HEK293 (cell line): ENCODE measurements around the gene EPS8L1.

ENCODE experiments used
- CTCF ChIA-PET: fragments of 350-600 bp; formaldehyde crosslinking; extraction: SDS; loops from one replicate; lab custom pipeline; 2021; ENCODE audit warnings: antibody characterized with exemption; lab: Yijun Ruan, JAX
- POLR2A ChIA-PET: fragments of 300-600 bp; formaldehyde crosslinking; extraction: SDS; loops from one replicate; lab custom pipeline; 2020; ENCODE audit warnings: antibody characterized with exemption, inconsistent platforms; lab: Yijun Ruan, JAX
- H3K27ac ChIP-seq: fragments of 200-500 bp; sonication (Bioruptor generic); 2 replicates; pipeline ENCODE4 v1.5.1; 2014; ENCODE audit warnings: low read depth, low read length, control low read depth, inconsistent platforms; ENCODE audit errors: extremely low read depth
- H3K36me3 ChIP-seq, 2 experiments: fragments of 200-500 bp in 1 of 2; sonication (Bioruptor generic) in 1 of 2; 1 replicate in 1 of 2; 2 replicates in 1 of 2; pipeline ENCODE4 v1.5.1; 2014 to 2017; ENCODE audit warnings: inconsistent platforms in 2 of 2, low read length in 2 of 2; ENCODE audit not compliant: control insufficient read depth in 2 of 2, insufficient read depth in 1 of 2
- H3K4me1 ChIP-seq: fragments of 200-500 bp; sonication (Bioruptor generic); 2 replicates; pipeline ENCODE4 v1.5.1; 2014; ENCODE audit warnings: mild to moderate bottlenecking, low read length, inconsistent platforms; ENCODE audit not compliant: control insufficient read depth, insufficient read depth
- H3K4me3 ChIP-seq: 2 replicates; pipeline ENCODE4 v1.5.1; 2011; ENCODE audit warnings: low read depth, mild to moderate bottlenecking, control low read depth, low read length, moderate library complexity
- H3K9me3 ChIP-seq: fragments of 200-500 bp; sonication (Bioruptor generic); 2 replicates; pipeline ENCODE4 v1.5.1; 2014; ENCODE audit warnings: low read depth, low read length, inconsistent platforms; ENCODE audit not compliant: control insufficient read depth, insufficient read depth
- FEZF1 ChIP-seq: fragments of 450-650 bp; formaldehyde crosslinking; IDR thresholded peaks from 2 replicates; pipeline ENCODE4 v1.5.1; 2016; ENCODE audit warnings: missing biosample characterization, missing genetic modification characterization
- GLI2 ChIP-seq: fragments of 450-650 bp; formaldehyde crosslinking; IDR thresholded peaks from 2 replicates; pipeline ENCODE4; 2017; ENCODE audit warnings: missing biosample characterization, missing genetic modification characterization, low read depth, borderline replicate concordance
- GLIS1 ChIP-seq: fragments of 450-650 bp; formaldehyde crosslinking; IDR thresholded peaks from 2 replicates; pipeline ENCODE4 v1.5.1; 2016; ENCODE audit warnings: missing biosample characterization, missing genetic modification characterization
- TCF7L2 ChIP-seq: IDR thresholded peaks from 2 replicates; pipeline ENCODE4 v1.6.1; 2011; ENCODE audit warnings: low read depth, mild to moderate bottlenecking, inconsistent platforms, low read length, moderate library complexity, borderline replicate concordance
- TRIM28 ChIP-seq: IDR thresholded peaks from 2 replicates; pipeline ENCODE4 v1.6.1; 2011; ENCODE audit warnings: low read length, control low read depth, borderline replicate concordance
- YY2 ChIP-seq: fragments of 450-650 bp; formaldehyde crosslinking; IDR thresholded peaks from 2 replicates; pipeline ENCODE4 v1.5.1; 2016; ENCODE audit warnings: missing biosample characterization, missing genetic modification characterization
- ZNF16 ChIP-seq: fragments of 450-650 bp; formaldehyde crosslinking; IDR thresholded peaks from 2 replicates; pipeline ENCODE4 v1.5.1; 2016; ENCODE audit warnings: low read depth, missing biosample characterization, missing genetic modification characterization
- ZNF169 ChIP-seq: fragments of 450-650 bp; formaldehyde crosslinking; IDR thresholded peaks from 2 replicates; pipeline ENCODE4 v1.5.1; 2016; ENCODE audit warnings: missing biosample characterization, missing genetic modification characterization
- ZNF214 ChIP-seq: fragments of 450-650 bp; formaldehyde crosslinking; IDR thresholded peaks from 2 replicates; pipeline ENCODE4 v1.5.1; 2017; ENCODE audit warnings: missing biosample characterization, mild to moderate bottlenecking, missing genetic modification characterization, borderline replicate concordance
- ZNF248 ChIP-seq: fragments of 450-650 bp; formaldehyde crosslinking; IDR thresholded peaks from 2 replicates; pipeline ENCODE4 v1.5.1; 2017; ENCODE audit warnings: missing biosample characterization, missing genetic modification characterization
- ZNF280D ChIP-seq: fragments of 450-650 bp; formaldehyde crosslinking; IDR thresholded peaks from 2 replicates; pipeline ENCODE4 v1.5.1; 2016; ENCODE audit warnings: missing biosample characterization, missing genetic modification characterization
- ZNF341 ChIP-seq: fragments of 450-650 bp; formaldehyde crosslinking; IDR thresholded peaks from 2 replicates; pipeline ENCODE4; 2016; ENCODE audit warnings: low read depth, missing biosample characterization, missing genetic modification characterization
- ZNF362 ChIP-seq: fragments of 450-650 bp; formaldehyde crosslinking; IDR thresholded peaks from 2 replicates; pipeline ENCODE4 v1.5.1; 2016; ENCODE audit warnings: missing biosample characterization, missing genetic modification characterization
- ZNF529 ChIP-seq: fragments of 450-650 bp; formaldehyde crosslinking; IDR thresholded peaks from 2 replicates; pipeline ENCODE4 v1.5.1; 2017; ENCODE audit warnings: missing genetic modification characterization, missing biosample characterization; ENCODE audit not compliant: insufficient replicate concordance
- ZNF555 ChIP-seq: fragments of 450-650 bp; formaldehyde crosslinking; conservative IDR thresholded peaks from 2 replicates; pipeline ENCODE4 v1.5.1; 2017; ENCODE audit warnings: missing biosample characterization, mild to moderate bottlenecking, missing genetic modification characterization, inconsistent platforms
- ZNF561 ChIP-seq: fragments of 450-650 bp; IDR thresholded peaks from 2 replicates; pipeline ENCODE4 v1.5.1; 2018; ENCODE audit warnings: missing biosample characterization, missing genetic modification characterization, borderline replicate concordance
- ZNF626 ChIP-seq: fragments of 450-650 bp; sonication (Bioruptor Pico); formaldehyde crosslinking; IDR thresholded peaks from 2 replicates; pipeline ENCODE4 v1.5.1; 2018; ENCODE audit warnings: missing biosample characterization, missing genetic modification characterization, inconsistent platforms
- ZNF629 ChIP-seq: fragments of 450-650 bp; formaldehyde crosslinking; IDR thresholded peaks from 2 replicates; pipeline ENCODE4 v1.5.1; 2017; ENCODE audit warnings: missing biosample characterization, missing genetic modification characterization
- ZNF692 ChIP-seq: fragments of 450-650 bp; formaldehyde crosslinking; IDR thresholded peaks from 2 replicates; pipeline ENCODE4 v1.5.1; 2016; ENCODE audit warnings: missing biosample characterization, missing genetic modification characterization
- ZNF704 ChIP-seq: fragments of 450-650 bp; formaldehyde crosslinking; IDR thresholded peaks from 2 replicates; pipeline ENCODE4 v1.5.1; 2016; ENCODE audit warnings: missing biosample characterization, missing genetic modification characterization
- ZNF707 ChIP-seq: fragments of 450-650 bp; formaldehyde crosslinking; IDR thresholded peaks from 2 replicates; pipeline ENCODE4 v1.5.1; 2016; ENCODE audit warnings: missing biosample characterization, missing genetic modification characterization
- ZSCAN18 ChIP-seq: fragments of 450-650 bp; formaldehyde crosslinking; IDR thresholded peaks from 2 replicates; pipeline ENCODE4 v1.5.1; 2016; ENCODE audit warnings: missing biosample characterization, missing genetic modification characterization

EPS8L1 gene

GRCh38 chr19:55048446-55048845 lies 27.2 kb upstream of the EPS8L1 start:
- H3K9me3 ChIP-seq: no peaks in the 10 kb centered on the region
- no peaks in the 10 kb centered on the region for H3K4me1 ChIP-seq
- no peak overlapping the region for H3K4me3 ChIP-seq
- ChIA-PET CTCF (no interaction called here), POLR2A (no interaction called here)
- H3K27ac ChIP-seq: no peak overlapping the region
- no peak for TF ChIP-seq ZNF169 (tag by site-specific recombination)
- no peak for TF ChIP-seq YY2 (tag by site-specific recombination)
- no peak for TF ChIP-seq ZNF214 (tag by site-specific recombination)
- TF ChIP-seq ZNF16: no peak
- H3K36me3 ChIP-seq: peaks cover 20 to 63% of the 10 kb centered on the region in 2 experiments; a peak in 2 of 3 replicates

GRCh38 chr19:55050749-55051532 lies 24.7 kb upstream of the EPS8L1 start:
- Histone ChIP-seq H3K27ac (no peak overlapping the region), H3K4me1 (no peaks in the 10 kb centered on the region), H3K4me3 (no peak overlapping the region), H3K9me3 (no peaks in the 10 kb centered on the region), H3K36me3 (peaks cover 37 to 71% of the 10 kb centered on the region in 2 experiments; a peak in 2 of 3 replicates)
- POLR2A ChIA-PET: interaction anchor here (0.7 kb wide), 2 partner anchors 75 to 554 kb away, joined by 3 read pairs; no protein-coding TSS in a partner anchor
- TF ChIP-seq GLI2 (tag by site-specific recombination): no peak
- no peak for TF ChIP-seq ZNF529
- no peak for TF ChIP-seq TCF7L2
- no peak for TF ChIP-seq ZNF248 (tag by site-specific recombination)
- CTCF ChIA-PET: interaction anchor here (0.6 to 0.7 kb wide), 4 partner anchors 18 to 819 kb away, joined by 3 read pairs; no protein-coding TSS in a partner anchor

- CTCF ChIA-PET: interaction anchor here (0.6 to 0.8 kb wide), 2 partner anchors 34 to 378 kb away, joined by 3 read pairs; no protein-coding TSS in a partner anchor
- TF ChIP-seq TRIM28 (no peak), ZNF362 (tag by site-specific recombination) (no peak), ZSCAN18 (tag by site-specific recombination) (no peak), ZNF692 (tag by site-specific recombination) (no peak), FEZF1 (no peak), ZNF626 (no peak), ZNF704 (tag by site-specific recombination) (no peak), ZNF629 (tag by site-specific recombination) (no peak), ZNF16 (no peak), ZNF707 (tag by site-specific recombination) (no peak), ZNF280D (tag by site-specific recombination) (no peak), ZNF561 (no peak), GLIS1 (tag by site-specific recombination) (no peak), ZNF555 (tag by site-specific recombination) (no peak), ZNF341 (tag by site-specific recombination) (no peak)
- Histone ChIP-seq H3K9me3 (no peaks in the 10 kb centered on the region), H3K4me3 (no peak overlapping the region), H3K27ac (no peak overlapping the region), H3K4me1 (no peaks in the 10 kb centered on the region), H3K36me3 (peaks cover 59 to 71% of the 10 kb centered on the region in 2 experiments)
- POLR2A ChIA-PET: no interaction called here
These were observed 21.9 kb upstream of the EPS8L1 start for GRCh38 chr19:55053735-55054134.
